Epidermal melanocyte (primary cell): ENCODE results near the gene PDZK1.
A peak's percentile ranks its signal among the peaks of the same experiment; 100 is the strongest.
"Not testable (repeated sequence)": the region's sequence is repeated elsewhere in the genome, so short reads cannot be mapped to it uniquely, and the experiment has no call there.

Source experiments
- DNase-seq: peaks from one replicate; pipeline ENCODE4 v3.0.0; 2011; ENCODE audit warnings: low spot score; ENCODE audit not compliant: insufficient read length

Gene PDZK1

GRCh38 chr1:145707183-145707867, at the start of gene PDZK1:
Gene PDZK1, minus strand, starts transcription at chr1:145707368. Its CDS starts 19,347 bp downstream, at chr1:145688021.
- no peak for DNase-seq

- DNase-seq, result peak; percentile 55
Measured at GRCh38 chr1:145751491-145752037, 44.4 kb upstream of the PDZK1 start.

- no peak for DNase-seq
Measured at GRCh38 chr1:145750426-145750825, 43.3 kb upstream of the PDZK1 start.

GRCh38 chr1:145747398-145748247, 40.5 kb upstream of the PDZK1 start:
- no peak for DNase-seq

- no peak for DNase-seq
Measured at GRCh38 chr1:145740269-145740668, 33.1 kb upstream of the PDZK1 start.

GRCh38 chr1:145736191-145736590, 29.0 kb upstream of the PDZK1 start:
- no peak for DNase-seq

GRCh38 chr1:145730900-145731299, 23.7 kb upstream of the PDZK1 start:
- DNase-seq, result no peak

- DNase-seq, result no peak
Measured at GRCh38 chr1:145730467-145730866, 23.3 kb upstream of the PDZK1 start.

- DNase-seq, result no peak
Measured at GRCh38 chr1:145729666-145730436, 22.7 kb upstream of the PDZK1 start.

GRCh38 chr1:145729196-145729595, 22.0 kb upstream of the PDZK1 start:
- DNase-seq, result no peak

- DNase-seq, result not testable (repeated sequence)
Measured at GRCh38 chr1:145726193-145726592, 19.0 kb upstream of the PDZK1 start.

- DNase-seq, result no peak
Measured at GRCh38 chr1:145720878-145721671, 13.9 kb upstream of the PDZK1 start.

GRCh38 chr1:145720556-145720877, 13.3 kb upstream of the PDZK1 start:
- DNase-seq, result no peak

GRCh38 chr1:145719230-145720079, 12.3 kb upstream of the PDZK1 start, which contains the start of gene CD160:
Gene CD160, plus strand, starts transcription at chr1:145719499. Its CDS starts 8,829 bp downstream, at chr1:145728328.
- DNase-seq, result no peak

- DNase-seq, result not testable (repeated sequence)
Measured at GRCh38 chr1:145718465-145718864, 11.3 kb upstream of the PDZK1 start.

- no peak for DNase-seq
Measured at GRCh38 chr1:145717833-145718232, 10.7 kb upstream of the PDZK1 start.

- DNase-seq, result no peak
Measured at GRCh38 chr1:145716641-145717345, 9.6 kb upstream of the PDZK1 start.

- no peak for DNase-seq
Measured at GRCh38 chr1:145714524-145715111, 7.5 kb upstream of the PDZK1 start.

GRCh38 chr1:145711213-145711651, 4.1 kb upstream of the PDZK1 start:
- no peak for DNase-seq
